HepG2 (cell line): Measurements from ENCODE around the gene VDAC2. TPM values are rescaled to one million over a fixed set of nuclear protein-coding genes. Genes with fewer than 3 reads are reported as not detected.

Source experiments
- CENPX ChIP-seq: sonication (generic); formaldehyde crosslinking; IDR thresholded peaks from 2 replicates; pipeline ENCODE4 v1.9.0; 2021; ENCODE audit warnings: mild to moderate bottlenecking, missing genetic modification reagents, moderate library complexity
- CHD2 ChIP-seq: IDR thresholded peaks from 2 replicates; pipeline ENCODE4 v1.6.1; 2011; ENCODE audit warnings: low read depth, low read length, improper control_type of control experiment
- CREM ChIP-seq, 2 experiments: sonication (generic) in 1 of 2; formaldehyde crosslinking in 1 of 2; IDR thresholded peaks; 2 replicates each; pipeline versions ENCODE4 v1.4.0 to v1.6.1; 2016 to 2020; ENCODE audit warnings: antibody characterized with exemption in 1 of 2, mild to moderate bottlenecking in 1 of 2, missing genetic modification reagents in 1 of 2
- EED ChIP-seq: sonication (generic); formaldehyde crosslinking; IDR thresholded peaks from 2 replicates; pipeline ENCODE4 v1.5.0; 2020; ENCODE audit warnings: mild to moderate bottlenecking, missing genetic modification reagents
- ETV5 ChIP-seq: IDR thresholded peaks from 2 replicates; pipeline ENCODE4 v1.6.1; 2018; ENCODE audit warnings: missing biosample characterization, missing genetic modification reagents, inconsistent platforms, borderline replicate concordance
- GABPB1 ChIP-seq: IDR thresholded peaks from 2 replicates; pipeline ENCODE4 v1.6.1; 2016; ENCODE audit warnings: mild to moderate bottlenecking, missing genetic modification reagents, moderate library complexity, missing compliant biosample characterization
- JUN ChIP-seq: sonication (generic); formaldehyde crosslinking; IDR thresholded peaks from 2 replicates; pipeline ENCODE4 v1.4.0; 2020; ENCODE audit warnings: mild to moderate bottlenecking, missing genetic modification reagents
- MYNN ChIP-seq: sonication (generic); formaldehyde crosslinking; IDR thresholded peaks from 2 replicates; pipeline ENCODE4 v1.4.0; 2020; ENCODE audit warnings: mild to moderate bottlenecking, low read depth, missing genetic modification reagents
- ZNF263 ChIP-seq: sonication (generic); formaldehyde crosslinking; IDR thresholded peaks from 2 replicates; pipeline ENCODE4 v1.4.0; 2020; ENCODE audit warnings: missing genetic modification reagents
- ZNF451 ChIP-seq: sonication (generic); formaldehyde crosslinking; IDR thresholded peaks from 2 replicates; pipeline ENCODE4 v1.5.0; 2020; ENCODE audit warnings: mild to moderate bottlenecking, missing genetic modification reagents
- ZNF550 ChIP-seq: sonication (generic); formaldehyde crosslinking; IDR thresholded peaks from 2 replicates; pipeline ENCODE4 v1.4.0; 2020; ENCODE audit warnings: mild to moderate bottlenecking, missing genetic modification reagents, borderline replicate concordance
- ZNF790 ChIP-seq: sonication (generic); formaldehyde crosslinking; IDR thresholded peaks from 2 replicates; pipeline ENCODE4 v1.8.0; 2022; ENCODE audit warnings: missing genetic modification reagents, mild to moderate bottlenecking, borderline replicate concordance
- polyA plus RNA-seq, 8 experiments: library from polyadenylated mRNA; depleted of rRNA in 3 of 8; stranded (reverse) in 7 of 8; unstranded in 1 of 8; fragments of >200 nt; fragmentation: Illumina TruSeq in 4 of 8; extraction: Trizol in 4 of 8; gene quantifications; 2 replicates each; pipeline versions ENCODE4 v1.2.1 to v1.2.3, GENCODE V29; 2011 to 2016; ENCODE audit warnings: low read depth in 4 of 8, missing spikeins in 1 of 8, mixed read lengths in 1 of 8; ENCODE audit not compliant: insufficient read depth in 1 of 8
- total RNA-seq, 5 experiments: library from RNA; depleted of rRNA; stranded (reverse); fragments of >200 nt; fragmentation: Illumina TruSeq; extraction: Trizol; gene quantifications; 2 replicates each; pipeline ENCODE4 v1.2.3, GENCODE V29; 2016; ENCODE audit warnings: low read depth in 1 of 5
- TF ChIP-seq, protein P1 (sequence below): sonication (generic); formaldehyde crosslinking; IDR thresholded peaks from 2 replicates; pipeline ENCODE4 v1.4.0; 2020; ENCODE audit warnings: missing genetic modification reagents, mild to moderate bottlenecking, borderline replicate concordance
- TF ChIP-seq, protein P2 (sequence below): sonication (generic); formaldehyde crosslinking; IDR thresholded peaks from 2 replicates; pipeline ENCODE4 v1.4.0; 2020; ENCODE audit warnings: missing genetic modification reagents
- TF ChIP-seq, protein P3 (sequence below): fragments of 450-650 bp; IDR thresholded peaks from 2 replicates; pipeline ENCODE4 v1.6.1; 2016
- TF ChIP-seq, protein P4 (sequence below): IDR thresholded peaks from 2 replicates; pipeline ENCODE4 v1.6.1; 2016; ENCODE audit warnings: low read depth, control low read depth
- TF ChIP-seq, protein P5 (sequence below): sonication (generic); formaldehyde crosslinking; IDR thresholded peaks from 2 replicates; pipeline ENCODE4 v1.4.0; 2020; ENCODE audit warnings: missing genetic modification reagents, low read depth, mild to moderate bottlenecking, borderline replicate concordance
- TF ChIP-seq, protein P6 (sequence below): IDR thresholded peaks from 2 replicates; pipeline ENCODE4 v1.6.1; 2016; ENCODE audit warnings: missing compliant biosample characterization, missing genetic modification reagents, borderline replicate concordance

The VDAC2 gene
- total and polyA plus RNA-seq, 2 of the 13 experiments (the other 11 are each of a cell fraction or from before 2014, with no cell fraction given), result 67.9 to 222 TPM

DNA sequence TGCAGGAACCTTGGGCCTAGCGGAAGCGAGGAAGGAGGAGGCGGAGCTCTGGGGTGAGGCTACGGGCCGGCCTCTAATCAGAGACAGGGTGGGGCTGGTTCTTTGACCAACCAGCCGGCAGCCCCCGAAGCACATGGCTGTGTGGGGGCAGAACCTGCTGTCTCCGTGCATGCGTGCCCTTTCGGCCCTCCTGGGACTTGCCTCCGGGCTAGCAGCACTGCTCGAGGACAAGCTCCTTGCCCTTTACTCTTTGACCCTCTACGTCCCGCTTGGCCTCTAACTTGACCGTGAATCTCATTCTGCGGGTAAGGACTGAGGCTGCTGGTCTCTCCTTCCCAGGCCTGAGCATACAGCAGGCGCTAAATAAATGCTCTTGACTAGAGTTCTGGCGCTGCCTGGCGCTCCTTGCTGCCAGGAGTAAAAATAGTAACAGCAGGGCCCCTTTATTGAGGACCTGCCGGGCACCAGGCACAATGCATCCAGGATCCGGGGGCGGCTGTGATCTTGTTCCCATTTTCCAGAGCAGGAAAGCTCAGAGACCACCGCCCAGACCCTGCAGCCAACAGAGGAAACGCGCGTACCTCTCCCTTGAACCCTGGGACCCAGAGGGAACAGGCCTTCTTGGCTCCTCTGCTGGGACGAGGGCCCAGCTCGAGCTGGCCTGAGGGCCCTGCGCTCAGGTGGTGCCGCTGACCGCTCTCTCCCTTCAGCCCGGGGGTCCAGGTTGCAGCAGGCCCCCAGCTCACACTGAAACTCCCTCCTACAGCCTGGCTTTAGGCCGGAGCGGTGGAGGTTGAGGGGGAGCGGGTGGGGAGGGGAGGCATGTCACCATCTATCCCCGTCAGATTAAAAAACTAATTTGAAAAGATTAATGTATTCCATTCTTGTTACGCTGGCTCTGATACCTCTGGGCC lies 27.8 kb downstream of the VDAC2 start (continued):
- TF ChIP-seq, protein P1, sequence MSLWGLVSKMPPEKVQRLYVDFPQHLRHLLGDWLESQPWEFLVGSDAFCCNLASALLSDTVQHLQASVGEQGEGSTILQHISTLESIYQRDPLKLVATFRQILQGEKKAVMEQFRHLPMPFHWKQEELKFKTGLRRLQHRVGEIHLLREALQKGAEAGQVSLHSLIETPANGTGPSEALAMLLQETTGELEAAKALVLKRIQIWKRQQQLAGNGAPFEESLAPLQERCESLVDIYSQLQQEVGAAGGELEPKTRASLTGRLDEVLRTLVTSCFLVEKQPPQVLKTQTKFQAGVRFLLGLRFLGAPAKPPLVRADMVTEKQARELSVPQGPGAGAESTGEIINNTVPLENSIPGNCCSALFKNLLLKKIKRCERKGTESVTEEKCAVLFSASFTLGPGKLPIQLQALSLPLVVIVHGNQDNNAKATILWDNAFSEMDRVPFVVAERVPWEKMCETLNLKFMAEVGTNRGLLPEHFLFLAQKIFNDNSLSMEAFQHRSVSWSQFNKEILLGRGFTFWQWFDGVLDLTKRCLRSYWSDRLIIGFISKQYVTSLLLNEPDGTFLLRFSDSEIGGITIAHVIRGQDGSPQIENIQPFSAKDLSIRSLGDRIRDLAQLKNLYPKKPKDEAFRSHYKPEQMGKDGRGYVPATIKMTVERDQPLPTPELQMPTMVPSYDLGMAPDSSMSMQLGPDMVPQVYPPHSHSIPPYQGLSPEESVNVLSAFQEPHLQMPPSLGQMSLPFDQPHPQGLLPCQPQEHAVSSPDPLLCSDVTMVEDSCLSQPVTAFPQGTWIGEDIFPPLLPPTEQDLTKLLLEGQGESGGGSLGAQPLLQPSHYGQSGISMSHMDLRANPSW (CRISPR knock-in tag), result no peak
- TF ChIP-seq, protein P2, sequence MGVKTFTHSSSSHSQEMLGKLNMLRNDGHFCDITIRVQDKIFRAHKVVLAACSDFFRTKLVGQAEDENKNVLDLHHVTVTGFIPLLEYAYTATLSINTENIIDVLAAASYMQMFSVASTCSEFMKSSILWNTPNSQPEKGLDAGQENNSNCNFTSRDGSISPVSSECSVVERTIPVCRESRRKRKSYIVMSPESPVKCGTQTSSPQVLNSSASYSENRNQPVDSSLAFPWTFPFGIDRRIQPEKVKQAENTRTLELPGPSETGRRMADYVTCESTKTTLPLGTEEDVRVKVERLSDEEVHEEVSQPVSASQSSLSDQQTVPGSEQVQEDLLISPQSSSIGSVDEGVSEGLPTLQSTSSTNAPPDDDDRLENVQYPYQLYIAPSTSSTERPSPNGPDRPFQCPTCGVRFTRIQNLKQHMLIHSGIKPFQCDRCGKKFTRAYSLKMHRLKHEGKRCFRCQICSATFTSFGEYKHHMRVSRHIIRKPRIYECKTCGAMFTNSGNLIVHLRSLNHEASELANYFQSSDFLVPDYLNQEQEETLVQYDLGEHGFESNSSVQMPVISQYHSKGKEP (CRISPR knock-in tag), result no peak
- TF ChIP-seq ZNF451 (no peak), ZNF263 (CRISPR knock-in tag) (no peak), ZNF550 (CRISPR knock-in tag) (no peak), CREM (IDR thresholded peaks at IDR 0.05) (no peak), CREM (CRISPR knock-in tag; IDR thresholded peaks at IDR 0.05) (no peak), CENPX (CRISPR knock-in tag) (no peak), GABPB1 (peak; percentile 45), ETV5 (no peak), CHD2 (no peak), JUN (CRISPR knock-in tag) (no peak), ZNF790 (CRISPR knock-in tag) (no peak), EED (CRISPR knock-in tag) (no peak), MYNN (CRISPR knock-in tag) (no peak)
- TF ChIP-seq, protein P3, sequence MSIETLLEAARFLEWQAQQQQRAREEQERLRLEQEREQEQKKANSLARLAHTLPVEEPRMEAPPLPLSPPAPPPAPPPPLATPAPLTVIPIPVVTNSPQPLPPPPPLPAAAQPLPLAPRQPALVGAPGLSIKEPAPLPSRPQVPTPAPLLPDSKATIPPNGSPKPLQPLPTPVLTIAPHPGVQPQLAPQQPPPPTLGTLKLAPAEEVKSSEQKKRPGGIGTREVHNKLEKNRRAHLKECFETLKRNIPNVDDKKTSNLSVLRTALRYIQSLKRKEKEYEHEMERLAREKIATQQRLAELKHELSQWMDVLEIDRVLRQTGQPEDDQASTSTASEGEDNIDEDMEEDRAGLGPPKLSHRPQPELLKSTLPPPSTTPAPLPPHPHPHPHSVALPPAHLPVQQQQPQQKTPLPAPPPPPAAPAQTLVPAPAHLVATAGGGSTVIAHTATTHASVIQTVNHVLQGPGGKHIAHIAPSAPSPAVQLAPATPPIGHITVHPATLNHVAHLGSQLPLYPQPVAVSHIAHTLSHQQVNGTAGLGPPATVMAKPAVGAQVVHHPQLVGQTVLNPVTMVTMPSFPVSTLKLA, result no peak
- TF ChIP-seq, protein P4, sequence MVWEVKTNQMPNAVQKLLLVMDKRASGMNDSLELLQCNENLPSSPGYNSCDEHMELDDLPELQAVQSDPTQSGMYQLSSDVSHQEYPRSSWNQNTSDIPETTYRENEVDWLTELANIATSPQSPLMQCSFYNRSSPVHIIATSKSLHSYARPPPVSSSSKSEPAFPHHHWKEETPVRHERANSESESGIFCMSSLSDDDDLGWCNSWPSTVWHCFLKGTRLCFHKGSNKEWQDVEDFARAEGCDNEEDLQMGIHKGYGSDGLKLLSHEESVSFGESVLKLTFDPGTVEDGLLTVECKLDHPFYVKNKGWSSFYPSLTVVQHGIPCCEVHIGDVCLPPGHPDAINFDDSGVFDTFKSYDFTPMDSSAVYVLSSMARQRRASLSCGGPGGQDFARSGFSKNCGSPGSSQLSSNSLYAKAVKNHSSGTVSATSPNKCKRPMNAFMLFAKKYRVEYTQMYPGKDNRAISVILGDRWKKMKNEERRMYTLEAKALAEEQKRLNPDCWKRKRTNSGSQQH, result no peak
- TF ChIP-seq, protein P5, sequence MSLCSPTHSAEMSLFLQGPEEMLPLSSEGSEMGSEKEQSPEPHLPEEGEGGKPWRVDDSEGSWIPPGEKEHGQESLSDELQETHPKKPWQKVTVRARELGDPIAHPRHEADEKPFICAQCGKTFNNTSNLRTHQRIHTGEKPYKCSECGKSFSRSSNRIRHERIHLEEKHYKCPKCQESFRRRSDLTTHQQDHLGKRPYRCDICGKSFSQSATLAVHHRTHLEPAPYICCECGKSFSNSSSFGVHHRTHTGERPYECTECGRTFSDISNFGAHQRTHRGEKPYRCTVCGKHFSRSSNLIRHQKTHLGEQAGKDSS, result no peak
- TF ChIP-seq, protein P6, sequence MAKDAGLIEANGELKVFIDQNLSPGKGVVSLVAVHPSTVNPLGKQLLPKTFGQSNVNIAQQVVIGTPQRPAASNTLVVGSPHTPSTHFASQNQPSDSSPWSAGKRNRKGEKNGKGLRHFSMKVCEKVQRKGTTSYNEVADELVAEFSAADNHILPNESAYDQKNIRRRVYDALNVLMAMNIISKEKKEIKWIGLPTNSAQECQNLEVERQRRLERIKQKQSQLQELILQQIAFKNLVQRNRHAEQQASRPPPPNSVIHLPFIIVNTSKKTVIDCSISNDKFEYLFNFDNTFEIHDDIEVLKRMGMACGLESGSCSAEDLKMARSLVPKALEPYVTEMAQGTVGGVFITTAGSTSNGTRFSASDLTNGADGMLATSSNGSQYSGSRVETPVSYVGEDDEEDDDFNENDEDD, result peak; percentile 81; the same call in 1 of the 2 replicates
